GM18498 (cell line): Measurements from ENCODE around the gene MACROD2.
A peak's percentile ranks its signal among the peaks of the same experiment; 100 is the strongest.
"Not testable (repeated sequence)": the region's sequence is repeated elsewhere in the genome, so short reads cannot be mapped to it uniquely, and the experiment has no call there.

Source experiments
- ATAC-seq: cut with Tn5 transposase; IDR thresholded peaks from one replicate; pipeline ENCODE4 v1.9.1; 2021; ENCODE audit warnings: mild to moderate bottlenecking, moderate library complexity; ENCODE audit not compliant: unreplicated experiment

MACROD2 gene

DNA sequence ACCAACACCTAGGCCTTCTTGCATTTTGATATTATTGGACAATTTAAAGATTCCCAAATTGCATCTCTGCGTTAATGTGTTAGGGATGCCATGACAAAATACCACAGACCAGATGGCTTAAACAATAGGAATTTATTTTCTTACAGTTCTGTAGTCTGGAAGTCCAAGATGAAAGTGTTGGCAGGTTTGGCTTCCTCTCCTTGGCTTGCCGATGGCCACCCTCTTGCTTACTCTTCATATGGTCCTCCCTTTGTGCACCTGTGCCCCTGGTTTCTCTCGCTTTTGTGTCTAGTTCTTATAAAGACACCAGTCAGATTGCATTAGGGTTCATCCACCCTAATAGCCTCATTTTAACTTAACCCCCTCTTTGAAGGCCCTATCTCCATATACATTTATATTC lies 1184.5 kb downstream of the MACROD2 start:
- no peak for ATAC-seq

DNA sequence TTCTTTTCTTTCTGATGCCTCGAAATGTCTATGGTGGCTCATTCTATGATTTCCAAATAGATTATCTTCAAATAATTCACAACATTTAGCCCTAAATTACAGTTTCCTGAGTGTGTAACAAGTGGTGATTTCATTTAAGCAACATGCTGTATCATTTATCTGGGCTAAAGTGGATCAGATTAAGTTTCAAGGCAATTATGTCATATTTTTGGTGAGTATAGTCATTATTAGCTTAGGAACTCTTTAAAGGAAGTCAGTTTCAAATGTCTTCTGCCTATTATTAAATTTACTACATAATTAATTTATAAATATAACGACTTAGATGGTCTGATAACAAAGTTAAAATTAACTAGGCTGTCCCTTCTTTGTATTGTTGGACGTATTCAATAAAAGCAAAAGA lies 1190.0 kb downstream of the MACROD2 start:
- no peak for ATAC-seq

DNA sequence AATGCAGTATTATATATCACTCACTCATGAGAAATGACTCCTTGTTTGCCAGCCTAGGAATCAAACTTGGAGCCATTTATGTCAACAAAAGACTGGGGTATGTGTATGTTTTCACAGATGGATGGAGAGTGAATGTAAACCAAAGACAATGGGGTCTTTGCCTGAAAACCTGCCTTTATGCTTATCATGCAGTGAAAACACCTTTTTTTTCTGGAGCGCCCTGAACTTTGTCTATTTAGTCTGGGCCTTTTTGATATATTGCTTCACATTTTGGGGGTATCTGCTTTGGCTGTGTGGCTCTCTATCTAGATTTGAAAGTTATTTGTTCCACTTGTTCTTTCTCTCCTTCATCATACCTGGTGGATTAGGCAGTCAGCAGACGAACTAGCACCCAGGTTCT lies 1190.6 kb downstream of the MACROD2 start:
- no peak for ATAC-seq

DNA sequence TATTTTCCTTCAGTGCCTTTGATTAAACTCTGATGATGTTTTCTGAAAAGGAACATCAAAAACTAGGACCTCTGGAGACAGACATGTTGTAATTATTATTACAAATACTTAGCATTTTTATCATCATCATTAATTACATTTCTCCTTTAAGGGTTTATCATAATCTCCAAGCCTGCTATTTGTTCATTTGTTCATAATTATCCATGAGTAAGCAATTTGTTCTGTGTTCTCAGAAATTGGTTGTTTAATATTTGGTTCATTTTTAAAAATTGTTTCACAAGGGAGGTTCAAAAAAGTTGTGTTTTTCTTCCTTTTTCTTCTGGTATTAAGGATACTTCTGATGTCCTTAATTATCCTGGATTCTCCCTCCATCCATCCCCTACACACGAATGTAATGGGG lies 1192.3 kb downstream of the MACROD2 start:
- no peak for ATAC-seq

DNA sequence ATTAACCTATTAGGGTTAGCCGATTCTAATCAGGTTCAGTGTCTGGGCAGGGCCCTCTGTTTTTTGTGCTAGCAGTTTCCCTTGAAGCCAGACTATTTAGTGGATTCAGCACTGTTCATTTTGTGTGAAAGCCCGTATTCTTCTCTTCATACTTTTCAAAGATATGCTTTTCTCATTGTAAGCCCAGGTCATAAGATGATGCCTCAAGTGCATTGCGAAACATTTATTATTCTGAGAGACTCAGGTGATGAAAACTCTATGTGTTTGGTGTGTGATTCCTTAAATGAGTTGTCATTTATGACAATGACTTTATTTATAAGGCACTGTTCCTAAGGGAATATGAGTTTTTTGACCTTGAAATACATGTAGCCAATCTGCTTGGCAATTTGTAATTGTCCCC lies 1193.1 kb downstream of the MACROD2 start:
- no peak for ATAC-seq

DNA sequence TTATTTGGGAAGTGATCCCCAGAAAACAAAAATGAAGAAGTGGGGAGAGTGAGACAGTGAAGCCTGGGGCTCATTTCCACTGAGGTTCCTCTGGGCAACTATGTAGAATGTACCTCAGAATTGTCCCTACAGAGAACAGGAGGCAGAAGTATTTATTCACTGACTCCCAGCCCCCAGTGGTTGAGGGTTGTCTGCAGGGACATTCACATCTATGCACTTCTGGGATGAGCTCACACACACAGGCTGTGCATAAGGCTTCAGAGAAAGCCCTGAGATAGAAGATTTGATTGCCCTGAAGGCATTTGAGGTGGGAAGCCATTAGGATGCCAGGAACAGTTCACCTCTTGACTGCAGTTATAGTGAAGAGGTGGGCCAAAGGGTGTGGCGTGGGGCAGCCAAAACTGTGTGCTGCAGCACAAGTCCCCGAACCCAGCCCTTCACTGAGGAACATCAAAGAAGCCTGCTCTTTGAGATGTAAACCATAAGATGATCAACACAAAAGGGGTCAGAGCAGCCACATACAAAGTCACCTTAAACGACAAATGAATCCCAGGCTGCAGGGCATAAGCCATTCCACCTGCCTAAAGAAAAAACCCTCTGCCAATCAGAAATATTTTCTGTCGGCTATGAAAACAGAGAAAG lies 1195.9 kb downstream of the MACROD2 start:
- no peak for ATAC-seq

DNA sequence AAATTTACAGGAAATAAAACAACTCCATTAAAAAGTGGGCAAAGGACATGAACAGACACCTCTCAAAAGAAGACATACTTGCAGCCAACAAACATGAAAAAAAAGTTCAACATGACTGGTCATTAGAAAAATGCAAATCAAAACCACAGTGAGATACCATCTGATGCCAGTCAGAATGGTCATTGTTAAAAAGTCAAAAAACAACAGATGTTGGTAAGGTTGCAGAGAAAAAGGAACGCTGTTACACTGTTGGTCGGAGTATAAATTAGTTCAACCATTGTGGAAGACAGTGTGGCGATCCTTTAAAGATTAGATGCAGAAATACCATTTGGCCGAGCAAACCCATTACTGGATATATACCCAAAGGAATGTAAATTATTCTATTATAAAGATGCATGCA lies 1200.1 kb downstream of the MACROD2 start:
- no peak for ATAC-seq

DNA sequence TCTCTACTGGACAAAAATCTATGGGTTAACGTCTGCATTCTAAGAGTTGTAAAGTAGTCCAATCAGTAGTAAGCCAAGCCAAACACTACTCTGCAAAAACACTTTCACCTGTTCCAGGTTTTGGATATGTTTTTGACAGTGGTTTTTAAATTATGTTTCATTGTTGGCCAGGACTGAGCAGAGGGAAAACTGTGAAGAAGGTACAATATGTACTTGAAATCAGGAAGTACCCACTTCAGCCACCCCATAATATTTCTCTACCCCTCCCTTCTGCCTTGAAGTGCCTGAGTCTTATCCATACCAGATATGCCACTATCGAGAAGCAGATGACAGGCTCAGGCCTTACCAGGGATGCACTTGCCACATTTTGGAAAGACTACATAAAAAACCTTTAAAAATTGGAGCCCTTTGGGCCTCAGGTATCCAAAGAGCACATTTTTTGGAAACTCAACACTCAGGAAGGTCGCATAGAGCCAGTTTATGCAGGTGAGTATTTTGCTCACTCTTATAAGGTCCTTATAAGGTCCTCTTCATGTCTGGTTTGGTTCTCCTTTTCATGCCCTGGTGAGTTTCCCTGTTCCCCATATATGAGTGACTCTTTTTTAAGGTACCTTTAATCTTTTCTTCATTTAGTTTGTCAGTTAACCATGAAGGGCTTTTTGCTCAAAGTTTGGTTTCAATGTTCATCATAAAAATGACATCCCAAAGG lies 1201.4 kb downstream of the MACROD2 start:
- ATAC-seq = no peak

DNA sequence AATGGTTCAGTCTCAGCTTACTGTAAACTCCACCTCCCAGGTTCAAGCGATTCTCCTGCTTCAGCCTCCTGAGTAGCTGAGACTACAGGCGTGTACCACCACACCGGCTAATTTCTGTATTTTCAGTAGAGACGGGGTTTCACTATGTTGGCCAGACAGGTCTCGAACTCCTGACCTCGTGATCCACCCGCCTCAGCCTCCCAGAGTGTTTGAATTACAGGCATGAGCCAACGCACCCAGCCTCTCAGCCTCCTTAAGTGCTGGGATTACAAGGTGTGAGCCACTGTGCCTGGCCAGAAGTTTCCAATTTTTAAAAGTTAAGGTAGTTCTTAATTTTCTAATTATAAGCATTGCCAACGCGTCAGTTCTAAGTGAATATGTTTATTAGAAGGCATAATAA lies 1202.7 kb downstream of the MACROD2 start:
- not testable (repeated sequence) for ATAC-seq

DNA sequence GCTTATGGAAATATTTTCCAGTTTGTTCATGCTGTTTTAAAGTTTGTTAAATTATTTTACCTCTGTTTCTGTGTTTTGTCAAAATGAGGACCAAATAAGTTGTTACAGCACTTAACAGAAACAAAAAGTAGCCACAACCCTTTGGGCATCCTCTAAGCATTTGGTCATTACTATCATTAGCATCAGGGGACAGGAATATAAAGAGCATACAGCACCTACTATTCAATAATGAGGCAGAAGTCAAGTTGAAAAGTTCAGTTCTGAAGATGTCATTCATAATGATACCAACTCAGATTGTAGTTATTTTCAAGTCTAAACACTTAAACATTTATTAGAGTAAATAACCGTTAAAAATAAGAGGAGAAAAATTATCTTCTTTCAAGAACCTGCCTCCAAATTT lies 1204.4 kb downstream of the MACROD2 start:
- ATAC-seq = peak; percentile 56

DNA sequence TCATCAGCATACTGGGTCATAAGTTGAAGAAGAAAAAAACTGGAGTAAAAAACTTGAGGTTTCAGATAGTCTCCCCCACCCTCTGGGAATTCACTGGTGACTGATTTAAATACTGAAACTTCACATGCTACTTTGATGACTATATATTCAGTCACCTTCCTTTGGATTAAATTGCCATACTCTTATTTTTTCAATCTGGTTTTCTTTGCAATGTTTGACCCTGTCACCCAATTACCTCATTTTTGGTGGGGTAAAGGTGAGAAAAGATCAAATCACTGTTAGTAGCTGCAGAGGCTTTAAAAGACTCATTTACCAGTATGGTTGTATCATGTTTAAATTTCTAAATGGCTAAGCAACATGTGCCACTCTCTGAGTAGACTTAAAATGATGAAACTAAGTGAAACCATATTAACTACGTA lies 1204.8 kb downstream of the MACROD2 start:
- peak; percentile 78 for ATAC-seq

DNA sequence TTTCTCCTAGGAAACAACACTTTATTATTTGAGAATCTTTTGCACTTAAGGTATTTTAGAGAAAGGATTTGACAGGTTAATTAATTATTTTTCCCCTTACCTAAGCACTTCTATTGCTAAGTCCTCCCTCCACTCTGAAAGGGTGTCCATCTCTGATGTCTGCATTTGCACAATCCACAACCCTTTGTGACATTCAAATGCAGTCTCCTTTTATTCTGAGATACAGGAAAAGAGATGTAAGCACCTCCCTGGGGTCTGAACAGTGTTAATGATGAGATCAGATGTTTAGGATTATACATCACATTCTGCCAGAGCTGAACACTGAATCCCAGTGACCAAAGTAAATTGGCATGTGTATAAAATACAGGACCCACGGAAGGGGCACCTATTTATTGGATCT lies 1206.3 kb downstream of the MACROD2 start:
- ATAC-seq = no peak

DNA sequence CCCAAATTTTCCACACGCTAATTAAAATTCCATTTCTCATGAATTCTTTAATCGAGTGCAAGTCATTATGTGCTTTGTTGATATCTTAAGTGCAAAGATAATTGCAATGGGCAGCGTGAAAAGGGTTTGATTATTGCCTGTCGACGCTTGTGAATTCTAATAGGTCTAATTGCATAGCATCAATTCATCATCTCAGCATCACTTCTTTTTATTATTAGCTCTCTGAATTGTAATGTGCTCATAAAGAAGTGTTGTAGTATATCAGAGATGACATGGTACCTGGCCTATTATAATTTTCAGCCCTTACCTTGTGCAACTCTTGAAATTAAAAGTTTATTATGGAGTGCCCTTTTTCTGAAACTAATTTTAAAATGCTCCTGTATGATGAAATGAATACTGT lies 1208.9 kb downstream of the MACROD2 start:
- ATAC-seq = no peak

DNA sequence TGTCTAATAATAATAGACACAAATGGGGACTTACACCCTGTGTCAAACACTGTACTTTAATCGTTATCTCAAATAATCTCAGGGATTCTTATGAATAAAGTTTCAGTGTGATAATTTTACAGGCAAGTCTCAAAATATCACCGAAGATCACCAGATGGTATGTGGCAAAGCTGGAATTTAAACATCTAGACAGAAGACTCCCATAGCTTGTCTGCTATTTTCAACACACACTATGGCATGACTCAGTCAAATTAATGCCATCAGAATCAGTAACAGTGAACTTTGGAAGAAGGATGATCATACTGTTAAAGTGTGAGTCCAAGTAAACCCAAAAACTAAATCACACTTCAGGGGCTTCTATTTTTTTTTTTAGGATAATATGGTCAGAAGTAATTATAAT lies 1209.7 kb downstream of the MACROD2 start:
- no peak for ATAC-seq

DNA sequence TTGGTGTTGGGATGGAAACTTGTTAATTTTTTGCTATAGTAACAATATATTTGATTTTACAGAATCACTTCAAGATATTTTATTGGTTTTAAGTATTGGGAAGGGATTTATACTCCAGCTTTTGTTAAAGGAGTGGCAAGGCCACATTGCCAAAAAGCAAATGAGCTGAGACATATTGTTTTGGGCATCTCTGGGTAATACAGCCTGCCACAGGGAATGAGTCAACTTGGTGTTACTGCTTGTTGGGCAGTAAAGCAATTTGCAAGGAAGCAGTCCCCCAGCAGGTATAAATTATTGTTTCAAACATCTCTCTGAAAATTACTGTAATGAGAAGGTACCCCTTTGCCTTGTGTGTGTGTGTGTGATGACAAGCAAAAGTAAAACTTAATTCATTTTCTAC lies 1210.4 kb downstream of the MACROD2 start:
- ATAC-seq = no peak

DNA sequence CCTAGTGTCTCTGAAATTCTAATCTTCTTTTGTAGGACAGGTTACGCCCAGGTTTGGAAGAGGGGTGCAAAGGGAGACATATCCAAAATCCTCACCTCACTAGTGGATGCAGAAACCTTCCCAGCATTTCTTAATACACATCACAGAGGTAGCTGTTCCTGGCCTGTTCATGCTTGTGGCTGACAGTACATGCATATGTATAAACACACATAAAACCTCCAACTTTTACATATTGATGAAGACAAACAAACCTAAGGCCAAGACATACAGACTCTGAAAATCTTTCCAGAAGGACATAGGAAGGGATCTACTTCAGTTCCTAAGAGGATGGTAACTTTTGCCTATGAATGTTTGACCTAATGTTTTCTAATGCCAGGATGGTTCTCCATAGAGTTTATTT lies 1214.2 kb downstream of the MACROD2 start:
- no peak for ATAC-seq

DNA sequence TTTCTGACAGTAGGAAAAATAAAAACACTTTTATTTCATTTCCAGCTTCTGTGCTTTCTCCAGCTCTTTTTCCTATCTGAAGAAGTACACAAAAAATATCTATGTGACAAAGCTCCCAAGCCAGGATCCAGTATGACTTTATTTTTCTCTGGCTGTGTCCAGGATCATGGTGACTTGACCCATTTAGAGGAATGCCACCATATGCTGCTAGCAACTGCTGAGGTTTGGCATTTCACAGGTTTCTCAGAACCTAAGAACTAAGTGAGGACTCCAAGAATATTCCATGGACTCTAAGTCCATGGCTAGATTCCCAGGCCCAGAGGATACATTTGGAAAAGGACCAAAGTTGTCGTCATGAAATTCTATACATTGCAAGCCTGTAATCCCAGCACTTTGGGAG lies 1218.7 kb downstream of the MACROD2 start:
- ATAC-seq = no peak

DNA sequence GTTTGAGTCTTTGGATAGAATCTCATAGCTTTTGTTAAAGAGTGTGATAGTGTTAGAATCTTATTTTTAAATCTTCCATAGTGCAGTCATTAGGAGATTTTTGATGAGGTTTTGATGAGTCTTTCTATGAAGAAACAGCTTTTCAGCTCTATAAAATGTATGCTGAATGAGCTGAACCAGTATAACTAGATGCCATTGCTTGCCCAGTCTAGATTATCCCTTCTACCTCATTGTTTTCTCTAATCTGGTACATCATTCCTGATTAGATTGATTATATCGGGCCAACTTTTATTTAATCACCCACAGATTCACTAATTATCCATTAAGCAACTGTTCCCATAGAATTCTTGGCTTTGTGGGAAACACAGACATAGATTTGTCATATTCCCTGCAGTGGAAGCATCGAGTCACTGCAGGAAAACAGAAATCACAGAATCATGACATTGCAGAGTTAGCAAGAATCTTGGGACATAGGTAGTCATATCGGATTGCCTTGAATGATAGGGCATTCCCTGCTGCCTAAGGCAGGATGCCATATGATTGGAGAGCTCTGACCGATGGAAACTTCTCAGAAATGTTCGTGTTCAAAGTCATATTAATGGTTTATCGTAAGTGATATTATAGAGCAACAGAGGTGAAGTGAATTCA lies 1224.8 kb downstream of the MACROD2 start:
- ATAC-seq = no peak

DNA sequence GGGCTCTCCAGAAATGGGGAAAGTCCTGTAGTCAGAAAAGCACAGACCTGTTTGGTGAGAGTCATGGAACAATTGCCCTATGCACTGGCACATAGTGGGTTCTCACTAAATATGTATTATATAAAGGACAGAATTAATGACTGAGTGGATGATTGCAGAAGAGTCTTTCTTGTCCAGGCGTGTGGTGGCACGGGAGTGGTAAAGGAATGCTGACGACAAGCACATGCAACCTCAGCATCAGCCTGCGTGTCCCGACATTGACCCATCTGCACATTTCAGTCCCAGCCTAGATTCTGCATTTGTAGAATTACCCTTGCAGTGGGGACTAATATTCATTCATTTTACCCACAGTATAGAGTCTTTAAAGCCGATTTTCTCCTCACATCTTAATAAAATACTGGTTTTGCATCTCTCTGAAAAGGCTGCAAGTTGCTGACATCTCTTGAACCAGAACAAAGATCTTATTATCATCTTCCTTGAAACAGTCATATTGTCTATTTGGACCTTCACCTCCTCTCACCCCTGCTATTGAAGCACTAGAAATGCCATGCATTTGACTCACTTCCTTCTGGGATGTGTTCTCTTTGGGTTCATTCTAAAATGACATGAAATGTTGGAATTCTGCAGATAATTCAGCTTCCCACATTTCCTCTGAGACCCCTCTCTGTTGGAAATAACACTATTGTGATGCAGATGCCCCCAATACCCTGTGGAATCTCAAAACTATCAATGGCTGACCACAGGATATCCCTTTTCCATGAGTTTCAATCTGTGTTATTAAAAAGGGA lies 1225.7 kb downstream of the MACROD2 start:
- ATAC-seq = no peak

DNA sequence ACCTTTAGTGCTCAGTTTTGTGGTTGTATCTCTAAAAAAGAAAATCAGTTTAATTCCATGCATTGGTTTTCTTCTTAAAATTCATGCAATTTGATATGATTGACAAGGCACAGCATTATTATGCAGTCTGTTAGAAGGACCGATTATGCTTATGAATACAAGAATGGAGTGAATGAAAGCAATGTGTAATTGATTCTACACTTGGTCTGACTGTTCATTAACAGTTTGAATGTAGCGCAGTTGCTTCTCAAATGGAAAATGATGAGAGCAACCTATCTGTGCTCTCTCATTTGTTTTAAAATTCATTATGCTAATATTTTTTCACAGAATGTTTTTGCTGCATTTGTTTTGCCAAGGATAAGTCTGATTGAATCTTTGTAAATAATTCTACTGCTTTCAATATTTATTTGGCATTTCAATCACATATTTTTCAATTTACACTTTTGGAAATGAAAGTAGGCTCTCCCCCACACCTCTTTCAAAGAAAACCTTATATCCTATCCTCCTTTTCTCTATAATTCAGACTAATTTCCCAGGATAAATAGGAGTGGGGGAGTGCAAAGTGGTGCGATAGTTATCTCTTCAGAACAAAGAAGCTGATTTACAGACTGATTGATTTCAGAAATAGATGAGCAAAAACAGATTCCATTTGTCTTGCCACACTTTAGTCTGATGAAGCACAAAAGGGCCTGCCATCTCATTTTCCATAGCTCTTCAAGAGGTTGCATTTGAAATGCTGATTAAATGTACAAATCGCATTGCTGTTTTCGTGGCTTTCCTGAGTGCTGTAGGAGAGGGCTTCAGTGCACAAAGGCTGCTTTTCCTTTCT lies 1227.4 kb downstream of the MACROD2 start:
- no peak for ATAC-seq

DNA sequence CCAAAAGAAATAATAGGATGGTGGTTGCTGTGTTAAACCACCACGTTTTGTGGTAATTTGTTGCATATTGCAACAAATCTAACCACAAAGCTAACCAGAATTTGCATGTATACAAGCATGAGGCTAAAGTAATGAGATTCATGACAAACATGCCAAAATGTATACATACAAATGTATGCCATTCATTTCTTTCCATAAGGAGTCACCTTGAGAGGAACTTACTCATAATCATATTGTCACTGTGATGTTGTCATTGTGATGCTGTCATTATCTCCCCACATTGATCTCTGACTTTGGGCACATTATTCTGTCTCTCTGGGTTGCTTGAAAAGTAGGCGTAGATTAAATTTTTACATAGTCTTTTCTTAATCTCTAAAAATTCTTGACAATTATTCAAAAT lies 1228.9 kb downstream of the MACROD2 start:
- no peak for ATAC-seq
